ENCODE data around the gene GSK3B.

GSK3B gene

GRCh38 chr3:120119846-120120510, 25.7 kb upstream of the GSK3B start:
- Histone ChIP-seq H3K27ac (ENCODE audit: low read length) (no peak overlapping the region), H3K27me3 (ENCODE audit: control insufficient read depth in 1 of 2, insufficient read depth in 2 of 2, low read length in 2 of 2) (no peaks in the 10 kb centered on the region), H3K9me3 (ENCODE audit: control insufficient read depth in 2 of 2, low read length in 2 of 2) (no peaks in the 10 kb centered on the region), H3K4me3 (ENCODE audit: low read length in 2 of 2) (no peak overlapping the region), H3K4me1 (ENCODE audit: control insufficient read depth, insufficient read depth, low read length) (no peaks in the 10 kb centered on the region), H3K36me3 (ENCODE audit: control insufficient read depth in 2 of 2, insufficient read depth in 2 of 2, low read length in 2 of 2) (no peaks in the 10 kb centered on the region), H3K9ac (ENCODE audit: low read length in 2 of 2) (no peak overlapping the region)

- H3K27me3 ChIP-seq (ENCODE audit: control insufficient read depth in 1 of 2, insufficient read depth in 2 of 2, low read length in 2 of 2) = no peaks in the 10 kb centered on the region
- H3K9me3 ChIP-seq (ENCODE audit: control insufficient read depth in 2 of 2, low read length in 2 of 2) = no peaks in the 10 kb centered on the region
- no peak overlapping the region for H3K9ac ChIP-seq (ENCODE audit: low read length in 2 of 2)
- no peaks in the 10 kb centered on the region for H3K4me1 ChIP-seq (ENCODE audit: control insufficient read depth, insufficient read depth, low read length)
- no peak overlapping the region for H3K4me3 ChIP-seq (ENCODE audit: low read length in 2 of 2)
- H3K36me3 ChIP-seq (ENCODE audit: control insufficient read depth in 2 of 2, insufficient read depth in 2 of 2, low read length in 2 of 2) = no peaks in the 10 kb centered on the region
- H3K27ac ChIP-seq (ENCODE audit: low read length) = no peak overlapping the region
Measured at GRCh38 chr3:120114981-120115380, 20.7 kb upstream of the GSK3B start.

- Histone ChIP-seq H3K9me3 (ENCODE audit: control insufficient read depth in 2 of 2, low read length in 2 of 2) (no peaks in the 10 kb centered on the region), H3K9ac (ENCODE audit: low read length in 2 of 2) (no peak overlapping the region), H3K27ac (ENCODE audit: low read length) (no peak overlapping the region), H3K27me3 (ENCODE audit: control insufficient read depth in 1 of 2, insufficient read depth in 2 of 2, low read length in 2 of 2) (no peaks in the 10 kb centered on the region), H3K4me1 (ENCODE audit: control insufficient read depth, insufficient read depth, low read length) (no peaks in the 10 kb centered on the region), H3K36me3 (ENCODE audit: control insufficient read depth in 2 of 2, insufficient read depth in 2 of 2, low read length in 2 of 2) (no peaks in the 10 kb centered on the region), H3K4me3 (ENCODE audit: low read length in 2 of 2) (no peak overlapping the region)
Measured at GRCh38 chr3:120114376-120114775, 20.1 kb upstream of the GSK3B start.

- no peak overlapping the region for H3K27ac ChIP-seq (ENCODE audit: low read length)
Measured at GRCh38 chr3:120113128-120114116, 19.2 kb upstream of the GSK3B start.

GRCh38 chr3:120111898-120112297, 17.7 kb upstream of the GSK3B start:
- H3K36me3 ChIP-seq (ENCODE audit: control insufficient read depth in 2 of 2, insufficient read depth in 2 of 2, low read length in 2 of 2) = no peaks in the 10 kb centered on the region
- no peak overlapping the region for H3K9ac ChIP-seq (ENCODE audit: low read length in 2 of 2)
- no peak overlapping the region for H3K4me3 ChIP-seq (ENCODE audit: low read length in 2 of 2)
- H3K27me3 ChIP-seq (ENCODE audit: control insufficient read depth in 1 of 2, insufficient read depth in 2 of 2, low read length in 2 of 2) = no peaks in the 10 kb centered on the region
- no peaks in the 10 kb centered on the region for H3K4me1 ChIP-seq (ENCODE audit: control insufficient read depth, insufficient read depth, low read length)
- no peak overlapping the region for H3K27ac ChIP-seq (ENCODE audit: low read length)
- H3K9me3 ChIP-seq (ENCODE audit: control insufficient read depth in 2 of 2, low read length in 2 of 2) = no peaks in the 10 kb centered on the region

More at GRCh38 chr3:120113128-120114116, 19.2 kb upstream of the GSK3B start:
- H3K36me3 ChIP-seq (ENCODE audit: control insufficient read depth in 2 of 2, insufficient read depth in 2 of 2, low read length in 2 of 2) = no peaks in the 10 kb centered on the region
- no peaks in the 10 kb centered on the region for H3K9me3 ChIP-seq (ENCODE audit: control insufficient read depth in 2 of 2, low read length in 2 of 2)
- H3K27me3 ChIP-seq (ENCODE audit: control insufficient read depth in 1 of 2, insufficient read depth in 2 of 2, low read length in 2 of 2) = no peaks in the 10 kb centered on the region
- no peaks in the 10 kb centered on the region for H3K4me1 ChIP-seq (ENCODE audit: control insufficient read depth, insufficient read depth, low read length)
- no peak overlapping the region for H3K4me3 ChIP-seq (ENCODE audit: low read length in 2 of 2)
- no peak overlapping the region for H3K9ac ChIP-seq (ENCODE audit: low read length in 2 of 2)

GRCh38 chr3:120103276-120103675, 9.0 kb upstream of the GSK3B start:
- no peaks in the 10 kb centered on the region for H3K27me3 ChIP-seq (ENCODE audit: control insufficient read depth in 1 of 2, insufficient read depth in 2 of 2, low read length in 2 of 2)
- no peaks in the 10 kb centered on the region for H3K9me3 ChIP-seq (ENCODE audit: control insufficient read depth in 2 of 2, low read length in 2 of 2)
- peaks cover 0 to 4% of the 10 kb centered on the region in 2 donors for H3K36me3 ChIP-seq (ENCODE audit: control insufficient read depth in 2 of 2, insufficient read depth in 2 of 2, low read length in 2 of 2)
- H3K4me3 ChIP-seq (ENCODE audit: low read length in 2 of 2) = no peak overlapping the region
- no peak overlapping the region for H3K9ac ChIP-seq (ENCODE audit: low read length in 2 of 2)
- no peaks in the 10 kb centered on the region for H3K4me1 ChIP-seq (ENCODE audit: control insufficient read depth, insufficient read depth, low read length)
- H3K27ac ChIP-seq (ENCODE audit: low read length) = no peak overlapping the region

- no peak overlapping the region for H3K4me3 ChIP-seq (ENCODE audit: low read length in 2 of 2)
- no peak overlapping the region for H3K9ac ChIP-seq (ENCODE audit: low read length in 2 of 2)
- no peak overlapping the region for H3K27ac ChIP-seq (ENCODE audit: low read length)
- no peaks in the 10 kb centered on the region for H3K27me3 ChIP-seq (ENCODE audit: control insufficient read depth in 1 of 2, insufficient read depth in 2 of 2, low read length in 2 of 2)
- no peaks in the 10 kb centered on the region for H3K9me3 ChIP-seq (ENCODE audit: control insufficient read depth in 2 of 2, low read length in 2 of 2)
- H3K36me3 ChIP-seq (ENCODE audit: control insufficient read depth in 2 of 2, insufficient read depth in 2 of 2, low read length in 2 of 2) = peaks cover 0 to 4% of the 10 kb centered on the region in 2 donors
- no peaks in the 10 kb centered on the region for H3K4me1 ChIP-seq (ENCODE audit: control insufficient read depth, insufficient read depth, low read length)
Measured at GRCh38 chr3:120102674-120103073, 8.4 kb upstream of the GSK3B start.

GRCh38 chr3:120102232-120102631, 8.0 kb upstream of the GSK3B start:
- H3K9me3 ChIP-seq (ENCODE audit: control insufficient read depth in 2 of 2, low read length in 2 of 2) = no peaks in the 10 kb centered on the region
- H3K27ac ChIP-seq (ENCODE audit: low read length) = no peak overlapping the region
- H3K36me3 ChIP-seq (ENCODE audit: control insufficient read depth in 2 of 2, insufficient read depth in 2 of 2, low read length in 2 of 2) = peaks cover 0 to 4% of the 10 kb centered on the region in 2 donors
- no peak overlapping the region for H3K9ac ChIP-seq (ENCODE audit: low read length in 2 of 2)
- H3K4me1 ChIP-seq (ENCODE audit: control insufficient read depth, insufficient read depth, low read length) = no peaks in the 10 kb centered on the region
- no peak overlapping the region for H3K4me3 ChIP-seq (ENCODE audit: low read length in 2 of 2)
- no peaks in the 10 kb centered on the region for H3K27me3 ChIP-seq (ENCODE audit: control insufficient read depth in 1 of 2, insufficient read depth in 2 of 2, low read length in 2 of 2)

- no peak overlapping the region for H3K9ac ChIP-seq (ENCODE audit: low read length in 2 of 2)
- no peaks in the 10 kb centered on the region for H3K27me3 ChIP-seq (ENCODE audit: control insufficient read depth in 1 of 2, insufficient read depth in 2 of 2, low read length in 2 of 2)
- no peaks in the 10 kb centered on the region for H3K9me3 ChIP-seq (ENCODE audit: control insufficient read depth in 2 of 2, low read length in 2 of 2)
- H3K4me3 ChIP-seq (ENCODE audit: low read length in 2 of 2) = no peak overlapping the region
- peaks cover 0 to 4% of the 10 kb centered on the region in 2 donors for H3K36me3 ChIP-seq (ENCODE audit: control insufficient read depth in 2 of 2, insufficient read depth in 2 of 2, low read length in 2 of 2)
- H3K27ac ChIP-seq (ENCODE audit: low read length) = no peak overlapping the region
- peaks cover 4% of the 10 kb centered on the region for H3K4me1 ChIP-seq (ENCODE audit: control insufficient read depth, insufficient read depth, low read length)
Measured at GRCh38 chr3:120101624-120102023, 7.4 kb upstream of the GSK3B start.

GRCh38 chr3:120100711-120101110, 6.5 kb upstream of the GSK3B start:
- Histone ChIP-seq H3K9ac (ENCODE audit: low read length in 2 of 2) (no peak overlapping the region), H3K4me1 (ENCODE audit: control insufficient read depth, insufficient read depth, low read length) (peaks cover 12% of the 10 kb centered on the region)

More at GRCh38 chr3:120100711-120101110, 6.5 kb upstream of the GSK3B start:
- Histone ChIP-seq H3K4me3 (ENCODE audit: low read length in 2 of 2) (no peak overlapping the region), H3K27me3 (ENCODE audit: control insufficient read depth in 1 of 2, insufficient read depth in 2 of 2, low read length in 2 of 2) (no peaks in the 10 kb centered on the region), H3K9me3 (ENCODE audit: control insufficient read depth in 2 of 2, low read length in 2 of 2) (no peaks in the 10 kb centered on the region), H3K27ac (ENCODE audit: low read length) (no peak overlapping the region), H3K36me3 (ENCODE audit: control insufficient read depth in 2 of 2, insufficient read depth in 2 of 2, low read length in 2 of 2) (peaks cover 0 to 4% of the 10 kb centered on the region in 2 donors)

All from stomach smooth muscle (tissue), 2 donors.